H1 (cell line): Measurements from ENCODE around the gene ACY1. TPM values are rescaled to one million over a fixed set of nuclear protein-coding genes. Genes with fewer than 3 reads are reported as not detected.

Experiments used
- CTCF ChIA-PET: fragments of 300-600 bp; sonication (Branson Sonifier 250); formaldehyde crosslinking; loops from one replicate; lab custom pipeline; 2021; ENCODE audit not compliant: partially characterized antibody; lab: Charles Lee
- POLR2A ChIA-PET: fragments of 300-600 bp; sonication (Branson Sonifier 250); formaldehyde crosslinking; loops from one replicate; lab custom pipeline; 2021; ENCODE audit warnings: inconsistent platforms; ENCODE audit not compliant: partially characterized antibody; lab: Charles Lee
- DNase-seq, 2 experiments: peaks; one replicate each; pipeline versions ENCODE4 v3.0.0 to v3.0.0-alpha.2; 2010 to 2022; ENCODE audit warnings: low spot score in 2 of 2, low read depth in 1 of 2, mixed read lengths in 1 of 2
- FAIRE-seq: peaks from 2 replicates; lab custom pipeline; 2011; peaks lifted over from hg19 to GRCh38; lab: Jason Lieb, UNC
- H2AFZ ChIP-seq: 2 replicates; pipeline ENCODE4 v1.8.1; 2012; ENCODE audit warnings: low read length, inconsistent platforms
- H2AK5ac ChIP-seq: 2 replicates; pipeline ENCODE4 v1.6.1; 2013; ENCODE audit warnings: low read depth, low read length
- H2BK120ac ChIP-seq: replicated peaks from 2 replicates; pipeline ENCODE3; 2013; ENCODE audit warnings: low read depth, low read length, inconsistent platforms
- H2BK12ac ChIP-seq: 2 replicates; pipeline ENCODE4 v1.6.1; 2013; ENCODE audit warnings: low read depth, low read length
- H2BK15ac ChIP-seq: 2 replicates; pipeline ENCODE4 v1.6.1; 2013; ENCODE audit warnings: low read length
- H2BK20ac ChIP-seq: 2 replicates; pipeline ENCODE4 v1.6.1; 2013; ENCODE audit warnings: low read length
- H2BK5ac ChIP-seq: 2 replicates; pipeline ENCODE4 v1.6.1; 2013; ENCODE audit warnings: low read depth, low read length
- H3K14ac ChIP-seq: 2 replicates; pipeline ENCODE4 v1.6.1; 2013; ENCODE audit warnings: inconsistent platforms; ENCODE audit not compliant: insufficient read length
- H3K18ac ChIP-seq: 2 replicates; pipeline ENCODE4 v1.6.1; 2013; ENCODE audit warnings: low read length; ENCODE audit errors: extremely low read depth
- H3K23ac ChIP-seq: 2 replicates; pipeline ENCODE4 v1.6.1; 2013; ENCODE audit warnings: inconsistent platforms; ENCODE audit not compliant: insufficient read length
- H3K23me2 ChIP-seq: 2 replicates; pipeline ENCODE4 v1.6.1; 2013; ENCODE audit warnings: low read depth, low read length
- H3K27ac ChIP-seq: 2 replicates; pipeline ENCODE4 v1.6.1; 2011; ENCODE audit warnings: low read depth, low read length, inconsistent platforms
- H3K27me3 ChIP-seq, 4 experiments: replicated peaks in 1 of 4; 1 replicate in 1 of 4; 2 replicates in 3 of 4; pipeline versions ENCODE4 v1.6.1 to v1.8.1; 2011 to 2013; ENCODE audit warnings: low read length in 3 of 4, mild to moderate bottlenecking in 3 of 4, inconsistent platforms in 2 of 4, mixed read lengths in 2 of 4, moderate library complexity in 1 of 4; ENCODE audit not compliant: control insufficient read depth in 3 of 4, insufficient read depth in 3 of 4; ENCODE audit errors: extremely low read depth in 1 of 4
- H3K36me3 ChIP-seq, 4 experiments: 2 replicates each; pipeline versions ENCODE4 v1.6.1 to v1.8.1; 2011 to 2013; ENCODE audit warnings: mild to moderate bottlenecking in 4 of 4, low read length in 3 of 4, moderate library complexity in 2 of 4, control low read depth in 1 of 4, inconsistent platforms in 1 of 4; ENCODE audit not compliant: insufficient read depth in 4 of 4, control insufficient read depth in 2 of 4
- H3K4ac ChIP-seq: replicated peaks from 2 replicates; pipeline ENCODE3; 2013; ENCODE audit warnings: low read length, low read depth, mixed read lengths, inconsistent platforms; ENCODE audit not compliant: insufficient read length
- H3K4me1 ChIP-seq, 4 experiments: replicated peaks in 1 of 4; 1 replicate in 1 of 4; 2 replicates in 3 of 4; pipeline versions ENCODE4 v1.6.1 to v1.8.1; 2011 to 2013; ENCODE audit warnings: low read length in 3 of 4, inconsistent platforms in 2 of 4, mixed read lengths in 1 of 4; ENCODE audit not compliant: insufficient read depth in 4 of 4, control insufficient read depth in 3 of 4
- H3K4me2 ChIP-seq, 2 experiments: 2 replicates each; pipeline versions ENCODE4 v1.6.1 to v1.8.1; 2011 to 2013; ENCODE audit warnings: low read depth in 2 of 2, low read length in 2 of 2, control low read depth in 1 of 2, inconsistent platforms in 1 of 2, mild to moderate bottlenecking in 1 of 2; ENCODE audit not compliant: insufficient read depth in 1 of 2
- H3K4me3 ChIP-seq, 4 experiments: fragments of 200-600, 300-600 bp in 1 of 4; sonication (generic), shearing (Covaris generic), sonication (Bioruptor Twin) in 1 of 4; 2 replicates each; pipeline versions ENCODE4 v1.5.1 to v1.8.1; 2011 to 2016; ENCODE audit warnings: low read length in 4 of 4, low read depth in 3 of 4, control low read depth in 2 of 4, inconsistent platforms in 2 of 4, mild to moderate bottlenecking in 2 of 4, mixed read lengths in 1 of 4, moderate library complexity in 1 of 4; ENCODE audit not compliant: insufficient read depth in 2 of 4; ENCODE audit errors: extremely low read depth in 1 of 4
- H3K56ac ChIP-seq: replicated peaks from 2 replicates; pipeline ENCODE3; 2013; ENCODE audit warnings: low read depth, mild to moderate bottlenecking, mixed read lengths, low read length, inconsistent platforms; ENCODE audit not compliant: insufficient read length
- H3K79me1 ChIP-seq: 2 replicates; pipeline ENCODE4 v1.6.1; 2013; ENCODE audit warnings: low read depth, low read length, control low read depth
- H3K79me2 ChIP-seq, 2 experiments: 2 replicates each; pipeline versions ENCODE4 v1.6.1 to v1.8.1; 2012 to 2013; ENCODE audit warnings: low read length in 2 of 2, mild to moderate bottlenecking in 2 of 2, inconsistent platforms in 1 of 2; ENCODE audit not compliant: insufficient read depth in 2 of 2, control insufficient read depth in 1 of 2
- H3K9ac ChIP-seq, 4 experiments: replicated peaks in 1 of 4; 1 replicate in 1 of 4; 2 replicates in 3 of 4; pipeline versions ENCODE4 v1.6.1 to v1.8.1; 2011 to 2013; ENCODE audit warnings: low read depth in 3 of 4, low read length in 3 of 4, control low read depth in 2 of 4, mild to moderate bottlenecking in 2 of 4, moderate library complexity in 2 of 4, inconsistent platforms in 1 of 4; ENCODE audit errors: extremely low read depth in 1 of 4
- H3K9me3 ChIP-seq, 2 experiments: 2 replicates each; pipeline versions ENCODE4 v1.6.1 to v1.8.1; 2012 to 2013; ENCODE audit warnings: mild to moderate bottlenecking in 2 of 2, moderate library complexity in 2 of 2, control low read depth in 1 of 2, inconsistent platforms in 1 of 2, low read depth in 1 of 2, low read length in 1 of 2, mixed read lengths in 1 of 2; ENCODE audit not compliant: insufficient read depth in 2 of 2
- H4K20me1 ChIP-seq, 2 experiments: replicated peaks in 1 of 2; 2 replicates each; pipeline versions ENCODE3 to v1.8.1; 2011 to 2013; ENCODE audit warnings: inconsistent platforms in 2 of 2, low read length in 2 of 2, mild to moderate bottlenecking in 1 of 2; ENCODE audit not compliant: insufficient read depth in 2 of 2, control insufficient read depth in 1 of 2
- H4K5ac ChIP-seq: 2 replicates; pipeline ENCODE4 v1.6.1; 2013; ENCODE audit warnings: low read length, low read depth, mixed read lengths, inconsistent platforms; ENCODE audit not compliant: insufficient read length
- H4K8ac ChIP-seq: 2 replicates; pipeline ENCODE4 v1.8.0; 2013; ENCODE audit warnings: mild to moderate bottlenecking, moderate library complexity, low read length, inconsistent platforms; ENCODE audit not compliant: insufficient read depth; ENCODE audit errors: extremely low read depth
- H4K91ac ChIP-seq: replicated peaks from 2 replicates; pipeline ENCODE3; 2013; ENCODE audit warnings: low read length, mixed read lengths, inconsistent platforms; ENCODE audit not compliant: insufficient read length
- CHD2 ChIP-seq: IDR thresholded peaks from 2 replicates; pipeline ENCODE4 v1.6.1; 2012; ENCODE audit warnings: low read length, improper control_type of control experiment
- KDM4A ChIP-seq: IDR thresholded peaks from one replicate; pipeline ENCODE4 v1.7.1; 2012; ENCODE audit warnings: low read depth, mild to moderate bottlenecking, moderate library complexity, low read length, inconsistent platforms; ENCODE audit not compliant: severe bottlenecking
- MAFK ChIP-seq: IDR thresholded peaks from 2 replicates; pipeline ENCODE4 v1.6.1; 2012; ENCODE audit warnings: low read depth, mild to moderate bottlenecking, improper control_type of control experiment, low read length
- NANOG ChIP-seq: IDR thresholded peaks from 2 replicates; pipeline ENCODE4 v1.6.1; 2011; ENCODE audit warnings: low read length, low read depth, mild to moderate bottlenecking, inconsistent platforms; ENCODE audit not compliant: insufficient read depth, poor library complexity, severe bottlenecking
- PHF8 ChIP-seq: fragments of 200-600 bp; sonication (generic); conservative IDR thresholded peaks from 2 replicates; pipeline ENCODE4 v1.7.1; 2012; ENCODE audit warnings: low read depth, mild to moderate bottlenecking, inconsistent platforms, low read length, moderate library complexity
- POLR2AphosphoS5 ChIP-seq: IDR thresholded peaks from 2 replicates; pipeline ENCODE4 v1.6.1; 2011; ENCODE audit warnings: low read depth, low read length
- SP1 ChIP-seq: IDR thresholded peaks from 2 replicates; pipeline ENCODE4 v1.6.1; 2011; ENCODE audit warnings: low read depth, low read length
- SP4 ChIP-seq: IDR thresholded peaks from 2 replicates; pipeline ENCODE4 v1.6.1; 2012; ENCODE audit warnings: low read length, inconsistent platforms
- WGBS, 2 experiments: shearing (Covaris generic) in 1 of 2; methylation state at CpG; one replicate each; pipeline versions ENCODE4 v1.1.6 to v1.1.7; 2013 to 2015; ENCODE audit warnings: low lambda C conversion rate in 2 of 2, mixed read lengths in 2 of 2, inconsistent platforms in 1 of 2, low coverage in 1 of 2, missing lambda C conversion rate in 1 of 2; ENCODE audit not compliant: insufficient replicate concordance in 2 of 2, insufficient coverage in 1 of 2, insufficient read length in 1 of 2; ENCODE audit errors: extremely low coverage in 1 of 2, missing lambda C conversion rate in 1 of 2; 5-methylcytosine and 5-hydroxymethylcytosine counted together
- polyA plus RNA-seq, 7 experiments: library from polyadenylated mRNA; depleted of rRNA in 3 of 7; stranded (reverse) in 5 of 7; unstranded in 2 of 7; fragments of >200 nt in 5 of 7; fragments of 200-250 nt in 2 of 7; gene quantifications; 1 replicate in 5 of 7; 2 replicates in 1 of 7; 4 replicates in 1 of 7; pipeline versions ENCODE4 v1.2.1 to v1.2.3, GENCODE V29; 2011 to 2013; ENCODE audit warnings: missing spikeins in 2 of 7, mixed read lengths in 2 of 7
- total RNA-seq: library from RNA; stranded (reverse); fragmentation: NEBNext Ultra II Directional; extraction: Animal tissue kit (Norgen Biotek cat#: 25700); gene quantifications from 2 replicates; pipeline ENCODE4 v1.2.1, GENCODE V29; 2021

Gene ACY1
- total and polyA plus RNA-seq, 2 of the 8 experiments (the other 6 are each of a cell fraction or from before 2014, with no cell fraction given) = 48.3 to 113 TPM

DNA sequence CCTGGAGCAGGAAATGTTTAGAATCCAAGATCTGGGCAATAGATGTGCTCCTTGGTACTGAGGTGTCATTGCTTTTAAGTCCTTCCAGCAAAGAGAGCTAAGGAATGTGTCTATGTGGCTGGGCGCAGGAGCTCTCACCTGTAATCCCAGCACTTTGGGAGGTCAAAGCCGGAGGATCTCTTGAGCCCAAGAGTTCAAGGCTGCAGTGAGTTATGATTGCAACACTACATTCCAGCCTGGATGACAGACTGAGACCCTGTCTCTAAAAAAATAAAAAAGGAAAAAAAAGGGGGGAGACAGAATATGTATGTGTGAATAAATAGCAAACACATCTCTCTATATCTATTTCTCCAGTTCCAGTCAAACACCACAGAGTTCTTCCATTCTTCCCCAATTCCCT, 32.4 kb upstream of the ACY1 start:
- Histone ChIP-seq H3K79me2 (no peaks in the 10 kb centered on the region), H3K27ac (no peak overlapping the region), H2AK5ac (no peak overlapping the region), H3K9me3 (no peaks in the 10 kb centered on the region), H4K20me1 (no peaks in the 10 kb centered on the region), H3K4ac (no peak overlapping the region), H3K23ac (no peak overlapping the region), H3K9ac (no peak overlapping the region), H3K56ac (no peak overlapping the region), H4K8ac (no peak overlapping the region), H3K4me3 (no peak overlapping the region), H3K4me1 (peaks cover 0 to 8% (median 5%) of the 10 kb centered on the region in 4 experiments; a peak in 6 of 7 replicates), H2AFZ (no peak overlapping the region), H3K14ac (no peak overlapping the region), H4K5ac (no peak overlapping the region), H2BK120ac (no peak overlapping the region), H2BK12ac (no peak overlapping the region), H3K79me1 (no peaks in the 10 kb centered on the region), H4K91ac (no peak overlapping the region), H2BK15ac (no peak overlapping the region), H3K18ac (no peak overlapping the region), H3K4me2 (no peak overlapping the region), H3K27me3 (peaks cover 15 to 33% (median 28%) of the 10 kb centered on the region in 4 experiments), H3K23me2 (peaks cover 4% of the 10 kb centered on the region; the same call in 1 of the 2 replicates), H2BK20ac (no peak overlapping the region), H2BK5ac (no peak overlapping the region), H3K36me3 (no peaks in the 10 kb centered on the region)
- ChIA-PET CTCF (interaction anchor here (0.6 to 5.7 kb wide), 8 partner anchors 8 to 1409 kb away, joined by 3 to 29 read pairs (median 4); partner anchors contain the start of genes ABHD14B, ACY1, PARP3 and RRP9), POLR2A (interaction anchor here (0.6 to 15.7 kb wide), 4 partner anchors 10 to 379 kb away, joined by 3 to 148 read pairs (median 68); partner anchors contain the start of genes PCBP4, RPL29 and RRP9)
- FAIRE-seq = no peak
- TF ChIP-seq MAFK = no peak
- TF ChIP-seq KDM4A = no peak
- no peak for TF ChIP-seq PHF8
- TF ChIP-seq SP1 = no peak
- TF ChIP-seq CHD2 = no peak
- TF ChIP-seq POLR2AphosphoS5 = no peak
- TF ChIP-seq SP4 = no peak
- TF ChIP-seq NANOG = no peak
- WGBS, 2 experiments = 84% methylated on average over 2 of the region's 2 CpGs; no CpG with 5 or more reads in 1 of the 2 experiments
- no peak for DNase-seq
